ENCODE measurements around the gene MC4R. TPM values are rescaled to one million over a fixed set of nuclear protein-coding genes. Genes with fewer than 3 reads are reported as not detected.

Gene MC4R
- total RNA-seq, 4 donors from 2014 or later = 0.41 TPM; not detected in 3

DNA sequence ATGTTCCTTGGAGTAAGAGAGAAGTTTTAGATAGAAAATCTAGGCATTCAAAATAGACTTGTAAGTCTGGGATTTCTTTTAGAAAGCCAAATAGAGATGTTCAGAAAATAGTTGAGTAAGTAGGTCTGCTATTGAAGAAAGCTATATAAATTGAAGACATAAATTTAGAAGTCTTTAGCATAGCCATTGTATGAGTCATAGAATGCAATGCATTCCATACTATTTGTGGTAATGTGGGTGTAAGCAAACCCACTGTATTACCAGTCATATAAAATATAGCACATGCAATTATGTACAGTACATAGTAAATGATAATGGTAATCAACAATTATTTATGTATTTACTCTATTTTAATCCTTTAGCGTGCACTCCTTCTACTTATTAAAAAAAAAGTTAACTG lies 14.1 kb downstream of the MC4R start:
- H3K36me3 ChIP-seq = no peaks in the 10 kb centered on the region
- DNase-seq = no peak
- H3K4me3 ChIP-seq = no peak overlapping the region
- H3K27me3 ChIP-seq = no peaks in the 10 kb centered on the region
- intact Hi-C loops (cut with DNase I; ENCODE audit: low total_unique reads) = no loop called here
- no peaks in the 10 kb centered on the region for H3K4me1 ChIP-seq
- no peak overlapping the region for H3K27ac ChIP-seq
- H3K9me3 ChIP-seq = no peaks in the 10 kb centered on the region
- no peak for TF ChIP-seq POLR2A (IDR thresholded peaks at IDR 0.05)
- TF ChIP-seq, protein P1, sequence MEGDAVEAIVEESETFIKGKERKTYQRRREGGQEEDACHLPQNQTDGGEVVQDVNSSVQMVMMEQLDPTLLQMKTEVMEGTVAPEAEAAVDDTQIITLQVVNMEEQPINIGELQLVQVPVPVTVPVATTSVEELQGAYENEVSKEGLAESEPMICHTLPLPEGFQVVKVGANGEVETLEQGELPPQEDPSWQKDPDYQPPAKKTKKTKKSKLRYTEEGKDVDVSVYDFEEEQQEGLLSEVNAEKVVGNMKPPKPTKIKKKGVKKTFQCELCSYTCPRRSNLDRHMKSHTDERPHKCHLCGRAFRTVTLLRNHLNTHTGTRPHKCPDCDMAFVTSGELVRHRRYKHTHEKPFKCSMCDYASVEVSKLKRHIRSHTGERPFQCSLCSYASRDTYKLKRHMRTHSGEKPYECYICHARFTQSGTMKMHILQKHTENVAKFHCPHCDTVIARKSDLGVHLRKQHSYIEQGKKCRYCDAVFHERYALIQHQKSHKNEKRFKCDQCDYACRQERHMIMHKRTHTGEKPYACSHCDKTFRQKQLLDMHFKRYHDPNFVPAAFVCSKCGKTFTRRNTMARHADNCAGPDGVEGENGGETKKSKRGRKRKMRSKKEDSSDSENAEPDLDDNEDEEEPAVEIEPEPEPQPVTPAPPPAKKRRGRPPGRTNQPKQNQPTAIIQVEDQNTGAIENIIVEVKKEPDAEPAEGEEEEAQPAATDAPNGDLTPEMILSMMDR (IDR thresholded peaks at IDR 0.05) = no peak

- Histone ChIP-seq H3K4me1 (no peaks in the 10 kb centered on the region), H3K27me3 (no peaks in the 10 kb centered on the region), H3K4me3 (no peak overlapping the region), H3K9me3 (no peaks in the 10 kb centered on the region), H3K36me3 (no peaks in the 10 kb centered on the region), H3K27ac (no peak overlapping the region)
- TF ChIP-seq POLR2A (IDR thresholded peaks at IDR 0.05) = no peak
- TF ChIP-seq, protein P1 (IDR thresholded peaks at IDR 0.05) = no peak
- intact Hi-C loops (cut with DNase I; ENCODE audit: low total_unique reads) = no loop called here
- DNase-seq = no peak
Measured at GRCh38 chr18:60350941-60351340, 21.6 kb downstream of the MC4R start.

- TF ChIP-seq, protein P1 (IDR thresholded peaks at IDR 0.05) = no peak
- TF ChIP-seq POLR2A (IDR thresholded peaks at IDR 0.05) = no peak
- intact Hi-C loops (cut with DNase I; ENCODE audit: low total_unique reads) = no loop called here
- no peaks in the 10 kb centered on the region for H3K4me1 ChIP-seq
Measured at GRCh38 chr18:60350150-60350549, 22.4 kb downstream of the MC4R start.

GRCh38 chr18:60347526-60348045 lies 25.0 kb downstream of the MC4R start:
- Histone ChIP-seq H3K27me3 (no peaks in the 10 kb centered on the region), H3K9me3 (no peaks in the 10 kb centered on the region), H3K27ac (no peak overlapping the region), H3K36me3 (no peaks in the 10 kb centered on the region), H3K4me1 (no peaks in the 10 kb centered on the region), H3K4me3 (no peak overlapping the region)
- TF ChIP-seq, protein P1 (IDR thresholded peaks at IDR 0.05) = no peak
- no peak for TF ChIP-seq POLR2A (IDR thresholded peaks at IDR 0.05)
- intact Hi-C loops (cut with DNase I; ENCODE audit: low total_unique reads) = no loop called here
- no peak for DNase-seq

More at GRCh38 chr18:60350150-60350549, 22.4 kb downstream of the MC4R start:
- no peak overlapping the region for H3K4me3 ChIP-seq
- H3K9me3 ChIP-seq = no peaks in the 10 kb centered on the region
- no peak overlapping the region for H3K27ac ChIP-seq
- no peaks in the 10 kb centered on the region for H3K36me3 ChIP-seq
- DNase-seq = no peak
- no peaks in the 10 kb centered on the region for H3K27me3 ChIP-seq

DNA sequence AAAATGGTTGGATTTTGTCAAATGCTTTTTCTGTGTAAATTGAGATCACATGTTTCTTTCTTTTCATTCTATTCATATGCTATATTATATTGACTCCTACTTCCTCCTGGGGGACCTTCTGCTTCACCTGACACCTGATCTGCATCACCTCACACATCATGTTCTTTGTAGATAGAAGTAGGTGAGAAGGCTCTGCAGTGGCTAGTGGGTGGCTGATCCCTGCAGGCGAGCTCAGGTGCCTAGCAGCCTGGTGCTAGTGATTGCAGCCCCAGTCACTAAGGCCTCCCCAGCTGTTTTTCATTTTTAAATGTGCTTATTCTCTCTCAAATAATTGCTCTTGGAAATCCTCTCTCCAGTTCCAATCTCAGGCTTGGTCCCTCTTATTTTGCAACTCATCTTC lies 33.6 kb downstream of the MC4R start:
- no peak for TF ChIP-seq POLR2A (IDR thresholded peaks at IDR 0.05)
- TF ChIP-seq, protein P1 (IDR thresholded peaks at IDR 0.05) = no peak
- Histone ChIP-seq H3K27ac (no peak overlapping the region), H3K9me3 (no peaks in the 10 kb centered on the region), H3K36me3 (no peaks in the 10 kb centered on the region), H3K4me1 (no peaks in the 10 kb centered on the region), H3K4me3 (no peak overlapping the region), H3K27me3 (no peaks in the 10 kb centered on the region)
- DNase-seq = no peak
- intact Hi-C loops (cut with DNase I; ENCODE audit: low total_unique reads) = no loop called here
